HepG2 (cell line): Measurements from ENCODE around the gene CNGA1. TPM values are rescaled to one million over a fixed set of nuclear protein-coding genes. Genes with fewer than 3 reads are reported as not detected.

Experiments used
- DR1 ChIP-seq: sonication (generic); formaldehyde crosslinking; IDR thresholded peaks from 2 replicates; pipeline ENCODE4 v1.8.0; 2021; ENCODE audit warnings: mild to moderate bottlenecking, missing genetic modification reagents, inconsistent platforms
- HNRNPUL1 ChIP-seq: fragments of 200-400 bp; formaldehyde crosslinking; IDR thresholded peaks from 2 replicates; pipeline ENCODE4 v1.6.1; 2017; ENCODE audit warnings: low read depth, mild to moderate bottlenecking, low read length, moderate library complexity
- REL ChIP-seq: sonication (generic); formaldehyde crosslinking; conservative IDR thresholded peaks from 2 replicates; pipeline ENCODE4 v1.8.0; 2022; ENCODE audit warnings: mild to moderate bottlenecking, missing genetic modification reagents, moderate library complexity
- REPIN1 ChIP-seq: sonication (generic); formaldehyde crosslinking; IDR thresholded peaks from 2 replicates; pipeline ENCODE4 v1.8.0; 2022; ENCODE audit warnings: missing genetic modification reagents, low read depth, mild to moderate bottlenecking, borderline replicate concordance
- SALL2 ChIP-seq: sonication (generic); formaldehyde crosslinking; IDR thresholded peaks from 2 replicates; pipeline ENCODE4 v1.8.1; 2023; ENCODE audit warnings: mild to moderate bottlenecking, missing genetic modification reagents, inconsistent platforms
- SAP130 ChIP-seq: IDR thresholded peaks from 2 replicates; pipeline ENCODE4 v1.6.1; 2016; ENCODE audit warnings: low read depth
- SMARCE1 ChIP-seq: fragments of 450-650 bp; IDR thresholded peaks from 2 replicates; pipeline ENCODE4 v1.6.1; 2017; ENCODE audit warnings: borderline replicate concordance
- TAF15 ChIP-seq: fragments of 200-400 bp; formaldehyde crosslinking; IDR thresholded peaks from one replicate; pipeline ENCODE4 v1.6.1; 2018; ENCODE audit warnings: mild to moderate bottlenecking, low read depth, low read length; ENCODE audit not compliant: poor library complexity, severe bottlenecking
- THAP11 ChIP-seq: IDR thresholded peaks from 2 replicates; pipeline ENCODE4 v1.6.1; 2016; ENCODE audit warnings: missing biosample characterization, missing genetic modification reagents
- TP53 ChIP-seq: sonication (generic); formaldehyde crosslinking; conservative IDR thresholded peaks from 2 replicates; pipeline ENCODE4 v1.4.0; 2020; ENCODE audit warnings: missing genetic modification reagents
- ZC3H13 ChIP-seq: sonication (generic); formaldehyde crosslinking; IDR thresholded peaks from 2 replicates; pipeline ENCODE4 v1.8.1; 2023; ENCODE audit warnings: mild to moderate bottlenecking, missing genetic modification reagents, moderate library complexity
- ZMAT3 ChIP-seq: sonication (generic); formaldehyde crosslinking; conservative IDR thresholded peaks from 2 replicates; pipeline ENCODE4 v1.7.0; 2021; ENCODE audit warnings: missing genetic modification reagents
- ZNF737 ChIP-seq: sonication (generic); formaldehyde crosslinking; IDR thresholded peaks from 2 replicates; pipeline ENCODE4 v1.5.0; 2020; ENCODE audit warnings: missing genetic modification reagents, mild to moderate bottlenecking, borderline replicate concordance
- ZNF782 ChIP-seq: sonication (generic); formaldehyde crosslinking; IDR thresholded peaks from 2 replicates; pipeline ENCODE4 v1.4.0; 2020; ENCODE audit warnings: missing genetic modification reagents, mild to moderate bottlenecking, borderline replicate concordance
- polyA plus RNA-seq, 8 experiments: library from polyadenylated mRNA; depleted of rRNA in 3 of 8; stranded (reverse) in 7 of 8; unstranded in 1 of 8; fragments of >200 nt; fragmentation: Illumina TruSeq in 4 of 8; extraction: Trizol in 4 of 8; gene quantifications; 2 replicates each; pipeline versions ENCODE4 v1.2.1 to v1.2.3, GENCODE V29; 2011 to 2016; ENCODE audit warnings: low read depth in 4 of 8, missing spikeins in 1 of 8, mixed read lengths in 1 of 8; ENCODE audit not compliant: insufficient read depth in 1 of 8
- total RNA-seq, 5 experiments: library from RNA; depleted of rRNA; stranded (reverse); fragments of >200 nt; fragmentation: Illumina TruSeq; extraction: Trizol; gene quantifications; 2 replicates each; pipeline ENCODE4 v1.2.3, GENCODE V29; 2016; ENCODE audit warnings: low read depth in 1 of 5
- TF ChIP-seq, protein P1 (sequence below): sonication (generic); formaldehyde crosslinking; IDR thresholded peaks from 2 replicates; pipeline ENCODE4; 2020; ENCODE audit warnings: missing genetic modification reagents, mild to moderate bottlenecking, borderline replicate concordance
- TF ChIP-seq, protein P2 (sequence below): fragments of 450-650 bp; IDR thresholded peaks from 2 replicates; pipeline ENCODE4 v1.6.1; 2016
- TF ChIP-seq, protein P3 (sequence below): sonication (generic); formaldehyde crosslinking; IDR thresholded peaks from 2 replicates; pipeline ENCODE4 v1.5.0; 2020; ENCODE audit warnings: missing genetic modification reagents
- TF ChIP-seq, protein P4 (sequence below): sonication (generic); formaldehyde crosslinking; IDR thresholded peaks from 2 replicates; pipeline ENCODE4 v1.5.1; 2020; ENCODE audit warnings: missing genetic modification reagents, mild to moderate bottlenecking, borderline replicate concordance
- TF ChIP-seq, protein P5 (sequence below): sonication (generic); formaldehyde crosslinking; IDR thresholded peaks from 2 replicates; pipeline ENCODE4 v1.4.0; 2020; ENCODE audit warnings: missing genetic modification reagents, low read depth, mild to moderate bottlenecking, borderline replicate concordance

Gene CNGA1
- total and polyA plus RNA-seq, 2 of the 13 experiments (the other 11 are each of a cell fraction or from before 2014, with no cell fraction given): 0.22 to 0.40 TPM

DNA sequence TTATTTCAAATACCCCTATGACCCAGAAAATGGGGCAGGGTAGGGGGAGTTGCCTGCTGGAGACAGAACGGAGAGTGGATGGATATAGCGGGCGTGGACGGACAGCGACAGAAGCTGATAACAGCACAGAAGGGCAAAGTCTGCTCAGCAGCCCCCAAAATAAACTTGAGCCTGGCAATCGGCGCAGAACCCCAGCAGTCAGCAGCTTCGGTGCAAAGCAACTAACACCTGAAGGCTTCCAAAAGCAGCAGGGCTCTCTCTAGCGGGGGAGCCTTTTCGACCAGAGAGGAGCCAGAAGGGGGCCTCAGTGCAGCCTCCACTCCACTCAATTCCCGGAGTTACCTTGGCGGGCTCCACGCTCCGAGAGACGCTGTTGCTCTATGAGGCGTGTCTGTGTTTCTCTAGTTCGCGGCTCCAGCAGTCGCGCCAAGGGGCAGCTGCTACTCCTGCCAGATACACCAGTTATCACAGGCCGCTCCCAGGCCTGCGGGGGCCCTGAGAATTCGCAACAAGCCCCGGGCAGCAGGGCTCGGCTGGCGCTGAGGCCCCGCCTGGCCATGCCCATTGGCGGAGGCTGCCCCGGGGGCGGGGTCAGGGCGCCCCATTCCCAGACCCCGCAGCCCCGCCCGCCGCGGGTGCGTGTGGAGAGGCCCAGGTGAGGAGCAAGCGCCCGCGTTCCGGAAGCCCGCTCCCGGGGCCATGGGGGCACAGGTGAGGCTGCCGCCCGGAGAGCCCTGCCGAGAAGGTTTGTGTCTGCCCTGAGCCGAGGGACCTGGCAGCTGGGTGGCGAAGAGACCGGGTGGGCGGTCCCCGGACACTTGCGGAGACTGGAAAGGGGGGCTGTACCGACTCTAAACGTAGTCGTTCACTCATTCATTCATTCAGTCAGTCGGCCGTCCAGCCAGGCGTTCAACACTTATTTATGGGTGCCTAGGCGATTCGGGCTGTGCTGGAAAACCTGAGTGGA is at the start of gene CNGA1, which contains the start of gene NIPAL1 (continued):
- TF ChIP-seq, protein P1, sequence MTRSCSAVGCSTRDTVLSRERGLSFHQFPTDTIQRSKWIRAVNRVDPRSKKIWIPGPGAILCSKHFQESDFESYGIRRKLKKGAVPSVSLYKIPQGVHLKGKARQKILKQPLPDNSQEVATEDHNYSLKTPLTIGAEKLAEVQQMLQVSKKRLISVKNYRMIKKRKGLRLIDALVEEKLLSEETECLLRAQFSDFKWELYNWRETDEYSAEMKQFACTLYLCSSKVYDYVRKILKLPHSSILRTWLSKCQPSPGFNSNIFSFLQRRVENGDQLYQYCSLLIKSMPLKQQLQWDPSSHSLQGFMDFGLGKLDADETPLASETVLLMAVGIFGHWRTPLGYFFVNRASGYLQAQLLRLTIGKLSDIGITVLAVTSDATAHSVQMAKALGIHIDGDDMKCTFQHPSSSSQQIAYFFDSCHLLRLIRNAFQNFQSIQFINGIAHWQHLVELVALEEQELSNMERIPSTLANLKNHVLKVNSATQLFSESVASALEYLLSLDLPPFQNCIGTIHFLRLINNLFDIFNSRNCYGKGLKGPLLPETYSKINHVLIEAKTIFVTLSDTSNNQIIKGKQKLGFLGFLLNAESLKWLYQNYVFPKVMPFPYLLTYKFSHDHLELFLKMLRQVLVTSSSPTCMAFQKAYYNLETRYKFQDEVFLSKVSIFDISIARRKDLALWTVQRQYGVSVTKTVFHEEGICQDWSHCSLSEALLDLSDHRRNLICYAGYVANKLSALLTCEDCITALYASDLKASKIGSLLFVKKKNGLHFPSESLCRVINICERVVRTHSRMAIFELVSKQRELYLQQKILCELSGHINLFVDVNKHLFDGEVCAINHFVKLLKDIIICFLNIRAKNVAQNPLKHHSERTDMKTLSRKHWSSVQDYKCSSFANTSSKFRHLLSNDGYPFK: peak; percentile 18; the same call in 1 of the 2 replicates
- TF ChIP-seq, protein P2, sequence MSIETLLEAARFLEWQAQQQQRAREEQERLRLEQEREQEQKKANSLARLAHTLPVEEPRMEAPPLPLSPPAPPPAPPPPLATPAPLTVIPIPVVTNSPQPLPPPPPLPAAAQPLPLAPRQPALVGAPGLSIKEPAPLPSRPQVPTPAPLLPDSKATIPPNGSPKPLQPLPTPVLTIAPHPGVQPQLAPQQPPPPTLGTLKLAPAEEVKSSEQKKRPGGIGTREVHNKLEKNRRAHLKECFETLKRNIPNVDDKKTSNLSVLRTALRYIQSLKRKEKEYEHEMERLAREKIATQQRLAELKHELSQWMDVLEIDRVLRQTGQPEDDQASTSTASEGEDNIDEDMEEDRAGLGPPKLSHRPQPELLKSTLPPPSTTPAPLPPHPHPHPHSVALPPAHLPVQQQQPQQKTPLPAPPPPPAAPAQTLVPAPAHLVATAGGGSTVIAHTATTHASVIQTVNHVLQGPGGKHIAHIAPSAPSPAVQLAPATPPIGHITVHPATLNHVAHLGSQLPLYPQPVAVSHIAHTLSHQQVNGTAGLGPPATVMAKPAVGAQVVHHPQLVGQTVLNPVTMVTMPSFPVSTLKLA: no peak
- no peak for TF ChIP-seq SMARCE1
- TF ChIP-seq SALL2 (CRISPR knock-in tag): no peak
- TF ChIP-seq HNRNPUL1: no peak
- TF ChIP-seq ZMAT3 (CRISPR knock-in tag): no peak
- peak; percentile 40 for TF ChIP-seq TAF15
- TF ChIP-seq ZNF782: no peak
- no peak for TF ChIP-seq REL
- no peak for TF ChIP-seq THAP11 (CRISPR knock-in tag)
- no peak for TF ChIP-seq ZNF737 (CRISPR knock-in tag)
- TF ChIP-seq REPIN1 (CRISPR knock-in tag): peak; percentile 41; the same call in 1 of the 2 replicates
- TF ChIP-seq, protein P3, sequence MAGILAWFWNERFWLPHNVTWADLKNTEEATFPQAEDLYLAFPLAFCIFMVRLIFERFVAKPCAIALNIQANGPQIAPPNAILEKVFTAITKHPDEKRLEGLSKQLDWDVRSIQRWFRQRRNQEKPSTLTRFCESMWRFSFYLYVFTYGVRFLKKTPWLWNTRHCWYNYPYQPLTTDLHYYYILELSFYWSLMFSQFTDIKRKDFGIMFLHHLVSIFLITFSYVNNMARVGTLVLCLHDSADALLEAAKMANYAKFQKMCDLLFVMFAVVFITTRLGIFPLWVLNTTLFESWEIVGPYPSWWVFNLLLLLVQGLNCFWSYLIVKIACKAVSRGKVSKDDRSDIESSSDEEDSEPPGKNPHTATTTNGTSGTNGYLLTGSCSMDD (CRISPR knock-in tag): no peak
- TF ChIP-seq, protein P4, sequence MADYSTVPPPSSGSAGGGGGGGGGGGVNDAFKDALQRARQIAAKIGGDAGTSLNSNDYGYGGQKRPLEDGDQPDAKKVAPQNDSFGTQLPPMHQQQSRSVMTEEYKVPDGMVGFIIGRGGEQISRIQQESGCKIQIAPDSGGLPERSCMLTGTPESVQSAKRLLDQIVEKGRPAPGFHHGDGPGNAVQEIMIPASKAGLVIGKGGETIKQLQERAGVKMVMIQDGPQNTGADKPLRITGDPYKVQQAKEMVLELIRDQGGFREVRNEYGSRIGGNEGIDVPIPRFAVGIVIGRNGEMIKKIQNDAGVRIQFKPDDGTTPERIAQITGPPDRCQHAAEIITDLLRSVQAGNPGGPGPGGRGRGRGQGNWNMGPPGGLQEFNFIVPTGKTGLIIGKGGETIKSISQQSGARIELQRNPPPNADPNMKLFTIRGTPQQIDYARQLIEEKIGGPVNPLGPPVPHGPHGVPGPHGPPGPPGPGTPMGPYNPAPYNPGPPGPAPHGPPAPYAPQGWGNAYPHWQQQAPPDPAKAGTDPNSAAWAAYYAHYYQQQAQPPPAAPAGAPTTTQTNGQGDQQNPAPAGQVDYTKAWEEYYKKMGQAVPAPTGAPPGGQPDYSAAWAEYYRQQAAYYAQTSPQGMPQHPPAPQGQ: 0 out of 2 replicates have a peak, but pooled peaks have one; percentile 41
- no peak for TF ChIP-seq TP53 (CRISPR knock-in tag)
- no peak for TF ChIP-seq DR1 (CRISPR knock-in tag)
- TF ChIP-seq SAP130: peak; percentile 21
- TF ChIP-seq, protein P5, sequence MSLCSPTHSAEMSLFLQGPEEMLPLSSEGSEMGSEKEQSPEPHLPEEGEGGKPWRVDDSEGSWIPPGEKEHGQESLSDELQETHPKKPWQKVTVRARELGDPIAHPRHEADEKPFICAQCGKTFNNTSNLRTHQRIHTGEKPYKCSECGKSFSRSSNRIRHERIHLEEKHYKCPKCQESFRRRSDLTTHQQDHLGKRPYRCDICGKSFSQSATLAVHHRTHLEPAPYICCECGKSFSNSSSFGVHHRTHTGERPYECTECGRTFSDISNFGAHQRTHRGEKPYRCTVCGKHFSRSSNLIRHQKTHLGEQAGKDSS (CRISPR knock-in tag): 0 out of 2 replicates have a peak, but pooled peaks have one; percentile 12
- TF ChIP-seq ZC3H13 (CRISPR knock-in tag): no peak
